ENCODE results near the gene COL28A1. TPM values are rescaled to one million over a fixed set of nuclear protein-coding genes. Genes with fewer than 3 reads are reported as not detected.
"Not testable (repeated sequence)": the region's sequence is repeated elsewhere in the genome, so short reads cannot be mapped to it uniquely, and the experiment has no call there.

The COL28A1 gene
- total RNA-seq, 4 donors from 2014 or later: 0.60 to 4.4 (median 4.1) TPM

GRCh38 chr7:7481802-7482201, 53.9 kb downstream of the COL28A1 start:
- 95 to 98% methylated on average over 2 of the region's 2 CpGs for WGBS, 2 donors (ENCODE audit: low coverage in 1 of 2)
- no peaks in the 10 kb centered on the region for H3K36me3 ChIP-seq
- H3K4me3 ChIP-seq: no peak overlapping the region
- H3K9me3 ChIP-seq: peaks cover 0 to 15% of the 10 kb centered on the region in 2 donors
- DNase-seq: no peak
- H3K4me1 ChIP-seq: no peaks in the 10 kb centered on the region
- in situ Hi-C loops (cut with MboI; ENCODE audit: low pct_ligation_motif_present in 1 of 4, low pct_unique_long_range_greater_than_20kb in 1 of 4, low sequenced_read_pairs in 3 of 4) (no loop called here), intact Hi-C loops (cut with DNase I; ENCODE audit: low total_unique reads) (no loop called here)
- no peak overlapping the region for H3K27ac ChIP-seq
- no peaks in the 10 kb centered on the region for H3K27me3 ChIP-seq
- TF ChIP-seq POLR2A (IDR thresholded peaks at IDR 0.05): no peak
- no peak for TF ChIP-seq EP300 (IDR thresholded peaks at IDR 0.05; ENCODE audit: low read depth)
- TF ChIP-seq POLR2AphosphoS5 (IDR thresholded peaks at IDR 0.05): no peak

GRCh38 chr7:7479275-7479805, 56.3 kb downstream of the COL28A1 start:
- no peaks in the 10 kb centered on the region for H3K4me1 ChIP-seq
- intact Hi-C loops (cut with DNase I; ENCODE audit: low total_unique reads): no loop called here
- no peak for TF ChIP-seq EP300 (IDR thresholded peaks at IDR 0.05; ENCODE audit: low read depth)
- TF ChIP-seq POLR2A (IDR thresholded peaks at IDR 0.05): no peak
- no peak for TF ChIP-seq CTCF (IDR thresholded peaks at IDR 0.05)
- TF ChIP-seq POLR2AphosphoS5 (IDR thresholded peaks at IDR 0.05): no peak
- no peak overlapping the region for H3K4me3 ChIP-seq
- peaks cover 0 to 9% of the 10 kb centered on the region in 2 donors for H3K9me3 ChIP-seq
- in situ Hi-C loops (cut with MboI; ENCODE audit: low pct_ligation_motif_present in 1 of 4, low pct_unique_long_range_greater_than_20kb in 1 of 4, low sequenced_read_pairs in 3 of 4): no loop called here
- 84% methylated on average over 2 of the region's 2 CpGs for WGBS, 2 donors (ENCODE audit: low coverage in 1 of 2)
- H3K27ac ChIP-seq: no peak overlapping the region
- no peak for DNase-seq
- no peaks in the 10 kb centered on the region for H3K36me3 ChIP-seq
- H3K27me3 ChIP-seq: no peaks in the 10 kb centered on the region

GRCh38 chr7:7478569-7478968, 57.1 kb downstream of the COL28A1 start:
- WGBS, 2 donors (ENCODE audit: low coverage in 1 of 2): 93% methylated on average over 14 of the region's 23 CpGs; no CpG with 5 or more reads in 1 of the 2 donors
- DNase-seq: no peak
- Histone ChIP-seq H3K36me3 (no peaks in the 10 kb centered on the region), H3K9me3 (peaks cover 0 to 1% of the 10 kb centered on the region in 2 donors), H3K4me3 (no peak overlapping the region), H3K4me1 (no peaks in the 10 kb centered on the region), H3K27ac (no peak overlapping the region), H3K27me3 (no peaks in the 10 kb centered on the region)
- in situ Hi-C loops (cut with MboI; ENCODE audit: low pct_ligation_motif_present in 1 of 4, low pct_unique_long_range_greater_than_20kb in 1 of 4, low sequenced_read_pairs in 3 of 4): no loop called here
- TF ChIP-seq CTCF (IDR thresholded peaks at IDR 0.05) (no peak), POLR2AphosphoS5 (IDR thresholded peaks at IDR 0.05) (no peak), POLR2A (IDR thresholded peaks at IDR 0.05) (no peak), EP300 (IDR thresholded peaks at IDR 0.05; ENCODE audit: low read depth) (no peak)
- intact Hi-C loops (cut with DNase I; ENCODE audit: low total_unique reads): no loop called here

GRCh38 chr7:7477641-7478040, 58.0 kb downstream of the COL28A1 start:
- DNase-seq; in situ Hi-C loops (cut with MboI; ENCODE audit: low pct_ligation_motif_present in 1 of 4, low pct_unique_long_range_greater_than_20kb in 1 of 4, low sequenced_read_pairs in 3 of 4); H3K27me3 ChIP-seq; intact Hi-C loops (cut with DNase I; ENCODE audit: low total_unique reads); H3K4me3 ChIP-seq; H3K36me3 ChIP-seq; H3K27ac ChIP-seq; H3K9me3 ChIP-seq; H3K4me1 ChIP-seq: not testable (repeated sequence)
- 80 to 89% methylated on average over 1 to 7 of the region's 7 CpGs for WGBS, 2 donors (ENCODE audit: low coverage in 1 of 2)

- in situ Hi-C loops (cut with MboI; ENCODE audit: low pct_ligation_motif_present in 1 of 4, low pct_unique_long_range_greater_than_20kb in 1 of 4, low sequenced_read_pairs in 3 of 4) (no loop called here), intact Hi-C loops (cut with DNase I; ENCODE audit: low total_unique reads) (no loop called here)
Observed at GRCh38 chr7:7476381-7476780, 59.3 kb downstream of the COL28A1 start.

More at GRCh38 chr7:7476381-7476780, 59.3 kb downstream of the COL28A1 start:
- no peaks in the 10 kb centered on the region for H3K27me3 ChIP-seq
- no peaks in the 10 kb centered on the region for H3K9me3 ChIP-seq
- no peaks in the 10 kb centered on the region for H3K4me1 ChIP-seq
- H3K4me3 ChIP-seq: no peak overlapping the region
- 27 to 36% methylated on average over 1 of the region's 1 CpG for WGBS, 2 donors (ENCODE audit: low coverage in 1 of 2)
- H3K27ac ChIP-seq: no peak overlapping the region
- TF ChIP-seq CTCF (IDR thresholded peaks at IDR 0.05) (no peak), POLR2A (IDR thresholded peaks at IDR 0.05) (no peak), EP300 (IDR thresholded peaks at IDR 0.05; ENCODE audit: low read depth) (no peak), POLR2AphosphoS5 (IDR thresholded peaks at IDR 0.05) (no peak)
- no peak for DNase-seq
- no peaks in the 10 kb centered on the region for H3K36me3 ChIP-seq
